HG02970 (cell line): ENCODE results near the gene ASAP2.

Experiments
- ATAC-seq: cut with Tn5 transposase; IDR thresholded peaks from one replicate; pipeline ENCODE4 v1.9.1; 2021; ENCODE audit warnings: mild to moderate bottlenecking, moderate library complexity, moderate number of reproducible peaks; ENCODE audit not compliant: unreplicated experiment, low FRiP score

ASAP2 gene

DNA sequence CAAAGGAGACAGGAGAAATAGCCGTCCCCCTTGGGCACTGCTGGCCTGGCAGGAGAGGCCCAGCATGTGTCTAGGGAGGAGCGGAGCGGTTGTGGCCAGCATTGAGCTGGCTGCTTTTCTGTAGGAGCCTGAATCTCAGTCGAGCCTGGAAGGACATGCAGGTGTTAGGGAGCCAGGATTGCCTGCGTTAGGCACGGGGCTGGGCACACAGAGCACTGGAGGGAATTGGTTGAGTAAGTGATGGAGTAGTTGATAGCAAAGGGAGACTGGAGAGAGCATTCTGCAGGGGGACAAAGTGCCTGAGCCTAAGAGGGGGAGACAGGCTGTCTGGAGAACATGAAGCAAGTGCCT is 22.8 kb downstream of the ASAP2 start:
- ATAC-seq, result no peak

- ATAC-seq, result no peak
Measured at GRCh38 chr2:9230051-9230802, 23.6 kb downstream of the ASAP2 start.

DNA sequence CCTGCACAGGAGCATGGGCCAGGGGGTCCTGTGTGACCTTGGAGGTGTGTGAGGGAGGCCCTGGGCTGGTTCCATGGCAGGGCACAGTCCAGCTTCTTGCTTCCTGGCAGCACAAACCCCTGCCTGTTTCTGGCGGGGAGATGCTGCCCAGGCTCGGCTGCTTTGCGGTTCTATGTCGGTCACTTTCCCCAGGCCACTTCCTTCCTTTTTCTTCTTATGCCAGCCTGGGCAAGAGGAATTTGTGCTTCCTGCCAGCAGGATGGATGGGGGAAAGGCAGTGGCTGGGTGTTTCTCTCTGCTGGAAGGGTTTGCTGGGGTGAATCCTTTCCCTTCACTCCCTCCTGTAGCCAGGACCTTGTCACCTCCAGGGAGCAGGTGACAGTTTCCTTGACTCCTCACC is 24.3 kb downstream of the ASAP2 start:
- ATAC-seq, result no peak

GRCh38 chr2:9231291-9232165 is 24.9 kb downstream of the ASAP2 start:
- no peak for ATAC-seq

- ATAC-seq, result no peak
Measured at GRCh38 chr2:9232166-9232479, 25.5 kb downstream of the ASAP2 start.

DNA sequence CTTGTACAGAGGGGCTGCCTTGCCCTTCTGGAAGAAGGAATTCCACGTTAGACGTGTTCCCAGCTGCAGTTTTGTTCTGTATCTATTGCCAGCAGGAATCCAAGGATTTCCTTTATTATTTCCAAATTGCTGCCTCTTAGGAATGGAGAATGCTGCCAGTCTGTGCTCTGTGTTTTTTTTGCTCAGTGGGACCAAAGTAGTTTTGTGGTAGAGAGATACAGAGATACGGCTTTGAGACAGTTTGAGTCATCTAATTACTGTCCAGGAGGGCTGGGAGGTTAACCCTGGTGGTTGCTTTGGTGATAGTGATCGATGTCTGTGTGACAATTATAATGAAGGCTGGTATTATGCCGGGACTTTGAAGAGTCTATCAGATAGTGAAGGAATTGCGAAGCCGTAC is 26.3 kb downstream of the ASAP2 start:
- no peak for ATAC-seq

DNA sequence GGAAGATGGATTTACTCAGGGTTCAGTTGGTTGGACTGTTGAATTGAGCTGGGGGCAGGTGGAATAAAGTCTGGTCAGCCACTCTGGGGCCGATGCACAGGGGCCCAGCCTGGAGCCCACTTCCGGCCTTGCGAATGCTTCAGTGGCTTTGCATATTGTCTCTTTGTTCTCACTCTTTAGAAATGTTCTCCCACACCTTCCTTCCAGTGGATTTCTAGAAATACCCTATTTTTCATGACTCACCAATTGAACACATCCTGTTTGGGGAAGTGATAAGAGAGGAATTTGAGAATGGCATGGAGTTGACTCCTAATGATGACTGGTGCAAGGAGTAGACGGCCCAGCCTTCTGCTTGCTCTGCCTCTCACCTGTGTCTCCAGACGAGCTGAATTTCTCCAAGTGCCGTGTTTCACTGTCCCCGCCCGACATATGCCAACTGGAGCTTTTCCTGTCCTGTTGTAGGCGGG is 28.1 kb downstream of the ASAP2 start:
- ATAC-seq, result no peak

DNA sequence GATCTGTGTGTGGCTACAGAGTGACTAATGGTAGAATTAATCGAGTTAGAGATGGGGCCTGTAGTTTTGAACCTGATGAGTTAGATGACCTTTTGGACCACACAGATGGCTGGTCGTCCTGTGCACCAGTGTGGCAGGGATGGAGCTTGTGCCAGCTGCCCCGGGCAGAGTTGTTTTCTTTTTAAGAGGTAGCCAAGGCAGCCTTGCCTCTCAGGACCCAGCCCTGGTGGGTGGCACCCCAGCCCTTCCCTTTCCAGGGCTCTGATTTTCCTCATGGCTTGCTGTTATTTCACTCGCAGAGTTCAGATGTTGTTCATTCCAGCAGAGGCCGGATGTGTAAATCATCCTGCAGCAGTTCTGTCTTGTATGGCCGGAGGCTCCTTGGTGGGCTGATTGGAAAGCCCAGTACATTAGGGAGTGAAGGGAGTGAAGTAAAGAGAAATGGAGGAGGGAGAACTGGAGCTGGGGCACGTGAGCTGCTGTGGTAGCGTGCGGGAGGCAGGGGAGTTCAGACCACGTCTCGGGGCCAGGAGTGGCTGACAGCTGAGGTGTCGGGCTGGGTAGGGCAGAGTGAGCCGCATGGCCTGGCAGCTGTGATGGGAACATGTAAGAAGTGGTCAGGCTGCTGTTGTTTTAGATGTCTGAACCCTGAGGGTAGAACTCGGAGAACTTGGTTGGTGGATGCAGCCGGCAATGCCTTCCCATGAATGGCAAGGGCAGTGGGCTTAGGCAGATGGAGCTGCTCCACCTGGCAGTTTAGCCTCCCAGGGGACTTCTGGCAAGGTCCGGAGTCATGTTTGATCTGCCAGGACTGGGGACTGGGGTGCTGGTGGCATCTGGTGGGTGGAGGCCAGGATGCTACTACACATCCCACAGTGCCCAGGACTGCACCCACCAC is 28.8 kb downstream of the ASAP2 start:
- ATAC-seq, result no peak

GRCh38 chr2:9236045-9236344 is 29.4 kb downstream of the ASAP2 start:
- ATAC-seq, result no peak

DNA sequence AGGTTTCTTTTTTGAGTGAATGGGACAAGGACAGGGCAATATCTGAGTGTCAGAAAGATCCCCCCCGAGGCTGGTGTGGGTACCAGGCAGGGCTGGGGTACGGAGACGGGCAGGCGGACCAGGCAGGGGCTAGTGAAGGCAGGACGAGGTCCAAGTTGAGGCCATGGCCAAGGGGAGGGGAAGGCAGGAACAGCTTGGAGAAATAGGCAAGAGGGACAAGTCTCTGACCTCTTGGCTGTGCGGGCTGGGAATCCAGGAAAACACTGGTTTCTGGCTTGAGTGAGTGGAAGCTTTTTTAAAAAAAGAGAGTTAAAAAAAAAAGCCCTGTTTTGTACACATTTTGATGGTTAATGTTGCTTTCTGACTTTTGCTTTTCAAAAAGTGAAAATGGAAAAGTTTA is 30.3 kb downstream of the ASAP2 start:
- no peak for ATAC-seq

GRCh38 chr2:9237831-9238230 is 31.2 kb downstream of the ASAP2 start:
- no peak for ATAC-seq

GRCh38 chr2:9238591-9239326 is 32.1 kb downstream of the ASAP2 start:
- ATAC-seq, result no peak

GRCh38 chr2:9239616-9240015 is 33.0 kb downstream of the ASAP2 start:
- ATAC-seq, result no peak

DNA sequence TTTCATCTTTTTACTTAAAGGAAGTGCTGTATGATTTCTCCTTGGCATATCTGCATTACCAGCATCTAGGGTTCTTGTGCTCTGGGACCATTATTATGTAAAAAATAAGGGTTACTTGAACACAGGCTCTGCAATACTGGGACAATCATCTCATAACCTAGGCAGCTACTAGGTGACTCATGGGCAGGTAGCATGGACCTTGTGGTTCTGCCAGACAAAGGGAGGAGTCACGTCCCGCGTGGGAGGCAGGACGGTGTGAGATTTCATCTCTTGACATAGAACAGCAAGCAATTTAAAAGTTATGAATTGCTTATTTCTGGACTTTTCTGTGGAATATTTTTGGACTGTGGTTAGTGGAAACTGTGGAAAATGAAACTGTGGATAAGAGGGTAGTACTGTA is 34.1 kb downstream of the ASAP2 start:
- no peak for ATAC-seq

- no peak for ATAC-seq
Measured at GRCh38 chr2:9241233-9241632, 34.6 kb downstream of the ASAP2 start.

- ATAC-seq, result no peak
Measured at GRCh38 chr2:9243357-9243756, 36.7 kb downstream of the ASAP2 start.

GRCh38 chr2:9244985-9245544 is 38.5 kb downstream of the ASAP2 start:
- no peak for ATAC-seq

GRCh38 chr2:9247177-9247576 is 40.6 kb downstream of the ASAP2 start:
- ATAC-seq, result no peak

DNA sequence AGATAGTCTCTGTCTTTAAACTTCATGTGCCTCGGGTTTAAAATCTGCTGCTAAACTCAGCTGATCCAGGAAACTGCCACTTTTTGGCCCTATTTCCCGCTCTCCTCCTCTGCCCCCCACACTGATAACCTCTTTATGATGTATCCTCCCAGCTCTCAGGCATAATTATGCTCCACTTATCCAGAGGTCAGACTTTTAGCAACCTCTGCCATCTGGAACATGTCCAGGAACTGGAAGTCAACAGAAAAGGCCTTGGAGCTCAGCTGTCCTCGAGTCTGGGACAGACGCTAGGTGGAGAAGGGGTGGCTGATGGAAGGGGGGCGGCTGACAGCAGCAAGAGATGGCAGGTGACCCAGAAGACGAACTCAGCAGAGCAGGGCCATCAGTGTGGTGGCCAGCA is 41.2 kb downstream of the ASAP2 start:
- no peak for ATAC-seq

DNA sequence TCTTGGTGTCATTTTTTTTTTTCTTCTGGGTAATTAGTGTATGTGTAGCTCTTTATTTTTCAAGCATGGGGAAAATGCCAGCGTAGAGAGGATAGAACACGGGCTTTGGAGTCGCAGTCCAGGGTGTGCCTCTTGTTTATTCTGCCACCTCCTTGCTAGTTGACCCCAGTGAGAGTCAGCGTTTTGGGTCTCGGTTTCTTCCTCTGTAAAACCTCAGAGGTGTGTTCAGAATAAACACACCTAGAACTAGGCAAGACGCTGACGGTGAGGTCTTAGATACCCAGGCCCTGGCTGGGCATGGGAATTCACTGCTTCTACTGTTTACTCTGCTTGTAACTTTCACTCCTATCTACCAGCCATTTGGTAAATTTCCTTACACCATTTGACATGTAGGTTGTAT is 41.8 kb downstream of the ASAP2 start:
- ATAC-seq, result no peak
